ENCODE data around the gene LYL1. TPM values are rescaled to one million over a fixed set of nuclear protein-coding genes. Genes with fewer than 3 reads are reported as not detected.

LYL1 gene
- total and polyA plus RNA-seq, 2 of the 13 experiments (the other 11 are each of a cell fraction or from before 2014, with no cell fraction given) = 0.75 to 0.92 TPM

- TF ChIP-seq ZNF260 (CRISPR knock-in tag; IDR thresholded peaks at IDR 0.05; ENCODE audit: borderline replicate concordance, low read depth) (no peak), MBNL3 (CRISPR knock-in tag; conservative IDR thresholded peaks at IDR 0.05) (no peak), KDM5B (CRISPR knock-in tag; IDR thresholded peaks at IDR 0.05; ENCODE audit: borderline replicate concordance) (peak; percentile 58; the same call in 1 of the 2 replicates), TFE3 (CRISPR knock-in tag; IDR thresholded peaks at IDR 0.05) (no peak), ZNF234 (CRISPR knock-in tag; conservative IDR thresholded peaks at IDR 0.05) (peak; percentile 76; the same call in 1 of the 2 replicates), PHB2 (IDR thresholded peaks at IDR 0.05; ENCODE audit: partially characterized antibody) (no peak), ZNF142 (CRISPR knock-in tag; IDR thresholded peaks at IDR 0.05) (no peak), JUND (CRISPR knock-in tag; IDR thresholded peaks at IDR 0.05) (0 out of 2 replicates have a peak, but pooled peaks have one; percentile 27), LRRFIP1 (CRISPR knock-in tag; conservative IDR thresholded peaks at IDR 0.05) (no peak), FLYWCH1 (CRISPR knock-in tag; IDR thresholded peaks at IDR 0.05) (no peak), ZNF569 (CRISPR knock-in tag; IDR thresholded peaks at IDR 0.05; ENCODE audit: borderline replicate concordance) (0 out of 2 replicates have a peak, but pooled peaks have one; percentile 2), MNT (IDR thresholded peaks at IDR 0.05) (no peak), HOXA5 (CRISPR knock-in tag; IDR thresholded peaks at IDR 0.05) (peak; percentile 44; the same call in 1 of the 2 replicates), NCOA2 (CRISPR knock-in tag; IDR thresholded peaks at IDR 0.05) (no peak), CREB3 (CRISPR knock-in tag; IDR thresholded peaks at IDR 0.05) (no peak), MAFK (conservative IDR thresholded peaks at IDR 0.05 in 1 of 2, IDR thresholded peaks at IDR 0.05 in 1 of 2; ENCODE audit: low read length in 2 of 2) (no peak), SMYD3 (CRISPR knock-in tag; IDR thresholded peaks at IDR 0.05) (no peak)
Measured at GRCh38 chr19:13149628-13150186, 47.0 kb upstream of the LYL1 start (continued).
